Right lobe of liver (tissue), 4 donors: ENCODE results near the gene KRT76.

ENCODE experiments used
- POLR2A ChIP-seq: fragments of 450-650 bp; IDR thresholded peaks from one replicate; pipeline ENCODE4 v1.6.1; 2017; ENCODE audit warnings: antibody characterized with exemption, mild to moderate bottlenecking
- TF ChIP-seq, protein P1 (sequence below), 4 donors: fragments of 200-600 bp in 3 of 4; fragments of 450-650 bp in 1 of 4; IDR thresholded peaks; one replicate each; pipeline versions ENCODE4 v1.5.1 to v1.8.0; 2016 to 2022; ENCODE audit warnings: antibody characterized with exemption in 4 of 4, mild to moderate bottlenecking in 2 of 4
- donor health status: DM: no; HTN: no; CAD: no.
- donor health status: DM: no; HTN: no; CAD: no.
- donor health status: DM: no; HTN: yes; CAD: no.

DNA sequence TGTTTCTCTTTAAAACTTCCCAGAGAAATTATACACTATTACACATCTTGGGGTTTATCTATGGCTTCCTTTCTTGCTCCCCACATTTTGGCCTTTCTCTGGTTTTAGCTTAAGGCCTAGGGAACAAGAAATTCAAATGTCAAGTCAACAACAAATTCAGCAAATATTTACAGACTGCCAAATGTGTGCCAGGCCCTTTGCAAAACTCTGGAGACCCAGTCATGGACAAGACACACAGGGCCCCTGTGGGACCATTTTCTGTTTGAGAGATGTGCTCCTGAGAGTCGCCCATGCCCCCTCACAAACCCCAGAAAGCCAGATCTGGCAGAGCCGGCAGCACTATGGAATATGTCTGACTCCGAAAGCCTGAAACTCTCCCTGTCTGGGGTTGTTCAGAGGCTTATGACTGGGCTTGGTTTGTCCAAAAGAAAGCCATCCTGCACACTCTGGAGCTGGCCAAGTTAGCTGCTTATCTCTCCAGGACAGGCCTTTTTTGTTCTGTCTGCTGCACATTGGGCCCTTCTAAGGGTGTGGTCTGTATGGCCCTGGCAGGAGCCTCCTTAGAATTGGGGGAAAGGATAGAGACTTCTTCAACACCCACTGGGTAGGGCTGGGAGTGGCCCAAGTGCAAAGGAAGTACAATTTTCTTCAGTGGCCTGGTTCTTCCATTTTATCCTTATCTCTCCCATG is 19.8 kb upstream of the KRT76 start:
- TF ChIP-seq, protein P1, sequence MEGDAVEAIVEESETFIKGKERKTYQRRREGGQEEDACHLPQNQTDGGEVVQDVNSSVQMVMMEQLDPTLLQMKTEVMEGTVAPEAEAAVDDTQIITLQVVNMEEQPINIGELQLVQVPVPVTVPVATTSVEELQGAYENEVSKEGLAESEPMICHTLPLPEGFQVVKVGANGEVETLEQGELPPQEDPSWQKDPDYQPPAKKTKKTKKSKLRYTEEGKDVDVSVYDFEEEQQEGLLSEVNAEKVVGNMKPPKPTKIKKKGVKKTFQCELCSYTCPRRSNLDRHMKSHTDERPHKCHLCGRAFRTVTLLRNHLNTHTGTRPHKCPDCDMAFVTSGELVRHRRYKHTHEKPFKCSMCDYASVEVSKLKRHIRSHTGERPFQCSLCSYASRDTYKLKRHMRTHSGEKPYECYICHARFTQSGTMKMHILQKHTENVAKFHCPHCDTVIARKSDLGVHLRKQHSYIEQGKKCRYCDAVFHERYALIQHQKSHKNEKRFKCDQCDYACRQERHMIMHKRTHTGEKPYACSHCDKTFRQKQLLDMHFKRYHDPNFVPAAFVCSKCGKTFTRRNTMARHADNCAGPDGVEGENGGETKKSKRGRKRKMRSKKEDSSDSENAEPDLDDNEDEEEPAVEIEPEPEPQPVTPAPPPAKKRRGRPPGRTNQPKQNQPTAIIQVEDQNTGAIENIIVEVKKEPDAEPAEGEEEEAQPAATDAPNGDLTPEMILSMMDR (IDR thresholded peaks at IDR 0.05): no peak
- TF ChIP-seq POLR2A: no peak
